ENCODE results near the gene GRXCR1.

DNA sequence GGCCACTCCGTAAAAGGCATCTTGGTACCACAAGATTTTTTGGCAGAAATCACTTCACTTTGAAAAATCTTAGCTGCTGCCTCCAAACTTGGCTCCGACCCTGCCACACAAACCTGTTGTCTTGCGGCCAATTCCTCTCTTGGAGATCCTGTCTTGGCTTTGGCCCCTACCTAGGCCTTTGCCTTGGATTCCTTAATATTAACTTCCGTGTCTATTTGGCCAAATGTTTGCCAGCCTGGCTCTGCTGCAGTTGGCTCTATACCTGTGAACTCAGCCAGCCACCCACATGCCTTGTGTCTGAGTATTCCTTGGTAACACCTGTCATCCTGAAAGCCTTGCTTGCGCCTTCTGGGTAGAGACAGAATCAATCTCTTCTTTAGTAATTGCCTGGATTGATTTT is 12.5 kb downstream of the GRXCR1 start:
- TF ChIP-seq, protein P1, sequence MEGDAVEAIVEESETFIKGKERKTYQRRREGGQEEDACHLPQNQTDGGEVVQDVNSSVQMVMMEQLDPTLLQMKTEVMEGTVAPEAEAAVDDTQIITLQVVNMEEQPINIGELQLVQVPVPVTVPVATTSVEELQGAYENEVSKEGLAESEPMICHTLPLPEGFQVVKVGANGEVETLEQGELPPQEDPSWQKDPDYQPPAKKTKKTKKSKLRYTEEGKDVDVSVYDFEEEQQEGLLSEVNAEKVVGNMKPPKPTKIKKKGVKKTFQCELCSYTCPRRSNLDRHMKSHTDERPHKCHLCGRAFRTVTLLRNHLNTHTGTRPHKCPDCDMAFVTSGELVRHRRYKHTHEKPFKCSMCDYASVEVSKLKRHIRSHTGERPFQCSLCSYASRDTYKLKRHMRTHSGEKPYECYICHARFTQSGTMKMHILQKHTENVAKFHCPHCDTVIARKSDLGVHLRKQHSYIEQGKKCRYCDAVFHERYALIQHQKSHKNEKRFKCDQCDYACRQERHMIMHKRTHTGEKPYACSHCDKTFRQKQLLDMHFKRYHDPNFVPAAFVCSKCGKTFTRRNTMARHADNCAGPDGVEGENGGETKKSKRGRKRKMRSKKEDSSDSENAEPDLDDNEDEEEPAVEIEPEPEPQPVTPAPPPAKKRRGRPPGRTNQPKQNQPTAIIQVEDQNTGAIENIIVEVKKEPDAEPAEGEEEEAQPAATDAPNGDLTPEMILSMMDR (conservative IDR thresholded peaks at IDR 0.05), result no peak
- TF ChIP-seq EZH2 (IDR thresholded peaks at IDR 0.05; ENCODE audit: low read depth), result no peak
